Spleen (tissue), 11 donors: ENCODE data around the gene PDIA2. TPM values are rescaled to one million over a fixed set of nuclear protein-coding genes. Genes with fewer than 3 reads are reported as not detected.
"Not testable (repeated sequence)": the region's sequence is repeated elsewhere in the genome, so short reads cannot be mapped to it uniquely, and the experiment has no call there.

Experiments used
- DNase-seq: peaks from one replicate; pipeline ENCODE4 v3.0.0-alpha.2; 2020
- H3K27ac ChIP-seq, 8 donors: fragments of 200-600 bp; sonication (generic) in 7 of 8; 1 replicate in 4 of 8; 2 replicates in 4 of 8; pipeline versions ENCODE4 v1.5.0 to v1.8.0; 2016 to 2021; ENCODE audit warnings: inconsistent platforms in 4 of 8, mild to moderate bottlenecking in 4 of 8, moderate library complexity in 1 of 8
- H3K27me3 ChIP-seq, 7 donors: fragments of 200-600 bp; sonication (generic) in 6 of 7; replicated peaks in 1 of 7; 1 replicate in 4 of 7; 2 replicates in 3 of 7; pipeline versions ENCODE4 v1.5.0 to v1.8.0; 2016 to 2021; ENCODE audit warnings: inconsistent platforms in 3 of 7, mild to moderate bottlenecking in 1 of 7
- H3K36me3 ChIP-seq, 6 donors: fragments of 200-600 bp; sonication (generic) in 5 of 6; 1 replicate in 4 of 6; 2 replicates in 2 of 6; pipeline versions ENCODE4 v1.5.0 to v1.8.0; 2016 to 2021; ENCODE audit warnings: inconsistent platforms in 2 of 6
- H3K4me1 ChIP-seq, 6 donors: fragments of 200-600 bp; sonication (generic) in 5 of 6; 1 replicate in 3 of 6; 2 replicates in 3 of 6; pipeline versions ENCODE4 v1.5.0 to v1.8.0; 2016 to 2021; ENCODE audit warnings: inconsistent platforms in 3 of 6
- H3K4me3 ChIP-seq, 8 donors: fragments of 200-600 bp; sonication (generic) in 7 of 8; 1 replicate in 4 of 8; 2 replicates in 4 of 8; pipeline versions ENCODE4 v1.5.0 to v1.8.0; 2016 to 2021; ENCODE audit warnings: inconsistent platforms in 4 of 8, mild to moderate bottlenecking in 4 of 8, moderate library complexity in 2 of 8
- H3K9me3 ChIP-seq, 8 donors: fragments of 200-600 bp; sonication (generic) in 7 of 8; 1 replicate in 4 of 8; 2 replicates in 4 of 8; pipeline versions ENCODE4 v1.5.0 to v1.8.0; 2016 to 2021; ENCODE audit warnings: inconsistent platforms in 4 of 8
- POLR2A ChIP-seq, 3 donors: fragments of 450-650 bp; IDR thresholded peaks; one replicate each; pipeline ENCODE4 v1.5.1; 2017; ENCODE audit warnings: antibody characterized with exemption in 3 of 3, mild to moderate bottlenecking in 1 of 3
- POLR2AphosphoS5 ChIP-seq, 3 donors: sonication (generic); formaldehyde crosslinking; IDR thresholded peaks; one replicate each; pipeline ENCODE4 v1.5.1; 2017; ENCODE audit warnings: antibody characterized with exemption in 3 of 3
- WGBS, 5 donors: extraction: QIAGEN DNeasy Blood & Tissue Kit in 3 of 5; methylation state at CpG; one replicate each; pipeline versions ENCODE4 v1.1.5 to v1.1.7; 2013 to 2018; 5-methylcytosine and 5-hydroxymethylcytosine counted together
- intact Hi-C: fragments of 100-400 bp; cut with DNase I; formaldehyde crosslinking; loops from one replicate; pipeline ENCODE4 v1.15.0; 2023; ENCODE audit warnings: low total_unique reads
- polyA plus RNA-seq, 3 donors: library from polyadenylated mRNA; stranded (reverse); fragments of 200-250 nt; gene quantifications; one replicate each; pipeline ENCODE4 v1.2.1, GENCODE V29; 2013
- total RNA-seq, 7 donors: library from RNA; depleted of rRNA in 3 of 7; stranded (reverse); fragments of >200 nt in 3 of 7; fragmentation: NEBNext Ultra II Directional in 4 of 7; extraction: Animal tissue kit (Norgen Biotek cat#: 25700) in 4 of 7; gene quantifications; one replicate each; pipeline versions ENCODE4 v1.1.0 to v1.2.1, GENCODE V29; 2016 to 2021
- TF ChIP-seq, protein P1 (sequence below), 11 experiments: fragments of 200-600 bp in 7 of 11; fragments of 450-650 bp in 4 of 11; sonication (generic) in 4 of 11; IDR thresholded peaks in 8 of 11; conservative IDR thresholded peaks in 3 of 11; 1 replicate in 7 of 11; 2 replicates in 4 of 11; pipeline versions ENCODE4 v1.4.0 to v1.8.0; 2016 to 2021; ENCODE audit warnings: antibody characterized with exemption in 11 of 11, inconsistent platforms in 4 of 11, mild to moderate bottlenecking in 1 of 11
- donor health status: healthy with polysubstance abuse.
- donor health status: DM: no; HTN: no; CAD: no; lungs with moderate emphysema.
- donor health status: DM: no; HTN: no; CAD: no.
- donor health status: Bipolar disorder and iron deficiency.
- donor health status: healthy.
- donor health status: DM: no; HTN: no; CAD: no.
- donor health status: DM: yes; HTN: yes; CAD: no.

PDIA2 gene
- total and polyA plus RNA-seq, 10 donors, result 0.28 to 2.4 (median 0.89) TPM; not detected in 4

DNA sequence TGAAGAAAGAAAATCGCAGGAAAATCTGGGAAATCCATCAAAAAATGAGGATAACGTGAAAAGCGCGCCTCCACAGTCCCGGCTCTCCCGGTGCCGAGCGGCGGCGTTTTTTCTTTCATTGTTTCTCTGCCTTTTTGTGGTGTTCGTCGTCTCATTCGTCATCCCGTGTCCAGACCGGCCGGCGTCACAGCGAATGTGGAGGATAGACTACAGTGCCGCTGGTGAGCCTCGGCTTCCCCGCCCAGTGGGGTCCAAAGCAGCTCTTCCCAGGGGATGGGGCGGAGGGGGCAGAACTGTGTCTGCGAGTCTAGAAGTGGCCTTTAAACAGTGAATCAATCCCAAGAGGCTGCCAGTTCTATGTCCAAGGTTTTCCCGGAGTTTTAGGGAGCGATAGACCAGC is 28.5 kb upstream of the PDIA2 start:
- Histone ChIP-seq H3K4me1 (peaks cover 3 to 28% (median 21%) of the 10 kb centered on the region in 6 donors), H3K36me3 (peaks cover 3 to 74% (median 18%) of the 10 kb centered on the region in 6 donors), H3K27ac (no peak overlapping the region), H3K27me3 (no peaks in the 10 kb centered on the region), H3K9me3 (no peaks in the 10 kb centered on the region), H3K4me3 (no peak overlapping the region)
- 95 to 97% (median 96%) methylated on average over 25 of the region's 25 CpGs for WGBS, 5 donors
- TF ChIP-seq, protein P1, sequence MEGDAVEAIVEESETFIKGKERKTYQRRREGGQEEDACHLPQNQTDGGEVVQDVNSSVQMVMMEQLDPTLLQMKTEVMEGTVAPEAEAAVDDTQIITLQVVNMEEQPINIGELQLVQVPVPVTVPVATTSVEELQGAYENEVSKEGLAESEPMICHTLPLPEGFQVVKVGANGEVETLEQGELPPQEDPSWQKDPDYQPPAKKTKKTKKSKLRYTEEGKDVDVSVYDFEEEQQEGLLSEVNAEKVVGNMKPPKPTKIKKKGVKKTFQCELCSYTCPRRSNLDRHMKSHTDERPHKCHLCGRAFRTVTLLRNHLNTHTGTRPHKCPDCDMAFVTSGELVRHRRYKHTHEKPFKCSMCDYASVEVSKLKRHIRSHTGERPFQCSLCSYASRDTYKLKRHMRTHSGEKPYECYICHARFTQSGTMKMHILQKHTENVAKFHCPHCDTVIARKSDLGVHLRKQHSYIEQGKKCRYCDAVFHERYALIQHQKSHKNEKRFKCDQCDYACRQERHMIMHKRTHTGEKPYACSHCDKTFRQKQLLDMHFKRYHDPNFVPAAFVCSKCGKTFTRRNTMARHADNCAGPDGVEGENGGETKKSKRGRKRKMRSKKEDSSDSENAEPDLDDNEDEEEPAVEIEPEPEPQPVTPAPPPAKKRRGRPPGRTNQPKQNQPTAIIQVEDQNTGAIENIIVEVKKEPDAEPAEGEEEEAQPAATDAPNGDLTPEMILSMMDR (IDR thresholded peaks at IDR 0.05 in 8 of 11, conservative IDR thresholded peaks at IDR 0.05 in 3 of 11), result no peak
- TF ChIP-seq POLR2A (IDR thresholded peaks at IDR 0.05), result no peak
- TF ChIP-seq POLR2AphosphoS5 (IDR thresholded peaks at IDR 0.05), result no peak
- intact Hi-C loops, result no loop called here
- no peak for DNase-seq

- Histone ChIP-seq H3K27ac (no peak overlapping the region), H3K9me3 (no peaks in the 10 kb centered on the region), H3K4me1 (peaks cover 3 to 28% (median 21%) of the 10 kb centered on the region in 6 donors), H3K36me3 (peaks cover 0 to 74% (median 24%) of the 10 kb centered on the region in 6 donors), H3K27me3 (no peaks in the 10 kb centered on the region), H3K4me3 (no peak overlapping the region)
- intact Hi-C loops, result no loop called here
- 91 to 97% (median 94%) methylated on average over 6 of the region's 6 CpGs for WGBS, 5 donors
- no peak for TF ChIP-seq POLR2AphosphoS5 (IDR thresholded peaks at IDR 0.05)
- TF ChIP-seq POLR2A (IDR thresholded peaks at IDR 0.05), result no peak
- TF ChIP-seq, protein P1 (IDR thresholded peaks at IDR 0.05 in 8 of 11, conservative IDR thresholded peaks at IDR 0.05 in 3 of 11), result no peak
- no peak for DNase-seq
These were observed 27.8 kb upstream of the PDIA2 start for GRCh38 chr16:255183-255582.

DNA sequence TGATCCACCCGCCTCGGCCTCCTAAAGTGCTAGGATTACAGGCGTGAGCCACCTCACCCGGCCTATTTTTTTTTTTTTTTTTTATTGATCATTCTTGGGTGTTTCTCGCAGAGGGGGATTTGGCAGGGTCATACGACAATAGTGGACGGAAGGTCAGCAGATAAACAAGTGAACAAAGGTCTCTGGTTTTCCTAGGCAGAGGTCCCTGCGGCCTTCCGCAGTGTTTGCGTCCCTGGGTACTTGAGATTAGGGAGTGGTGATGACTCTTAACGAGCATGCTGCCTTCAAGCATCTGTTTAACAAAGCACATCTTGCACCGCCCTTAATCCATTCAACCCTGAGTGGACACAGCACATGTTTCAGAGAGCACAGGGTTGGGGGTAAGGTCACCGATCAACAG is 24.9 kb upstream of the PDIA2 start:
- H3K36me3 ChIP-seq, result peaks cover 0 to 91% (median 49%) of the 10 kb centered on the region in 6 donors
- DNase-seq, result not testable (repeated sequence)
- WGBS, 5 donors, result 92 to 97% (median 96%) methylated on average over 9 to 12 of the region's 13 CpGs

GRCh38 chr16:259226-259625 is 23.7 kb upstream of the PDIA2 start:
- Histone ChIP-seq H3K36me3 (peaks cover 0 to 96% (median 58%) of the 10 kb centered on the region in 6 donors), H3K27ac (no peak overlapping the region), H3K4me1 (peaks cover 0 to under 1% (median 0%) of the 10 kb centered on the region in 6 donors), H3K9me3 (no peaks in the 10 kb centered on the region), H3K27me3 (no peaks in the 10 kb centered on the region), H3K4me3 (no peak overlapping the region)
- no peak for DNase-seq
- intact Hi-C loops, result no loop called here
- WGBS, 5 donors, result 64 to 83% (median 69%) methylated on average over 10 of the region's 10 CpGs
- TF ChIP-seq POLR2A (IDR thresholded peaks at IDR 0.05) (no peak), POLR2AphosphoS5 (IDR thresholded peaks at IDR 0.05) (no peak)
- TF ChIP-seq, protein P1 (IDR thresholded peaks at IDR 0.05 in 8 of 11, conservative IDR thresholded peaks at IDR 0.05 in 3 of 11), result no peak

More for the DNA sequence above, 24.9 kb upstream of the PDIA2 start:
- H3K27ac ChIP-seq, H3K27me3 ChIP-seq, H3K4me3 ChIP-seq, intact Hi-C loops, H3K9me3 ChIP-seq: not testable (repeated sequence)
- H3K4me1 ChIP-seq, result peaks cover 0 to 12% (median 7%) of the 10 kb centered on the region in 6 donors

GRCh38 chr16:259814-260253 is 23.1 kb upstream of the PDIA2 start:
- DNase-seq, result no peak
- H3K36me3 ChIP-seq, result peaks cover 0 to 96% (median 60%) of the 10 kb centered on the region in 6 donors
- WGBS, 5 donors, result 84 to 93% (median 89%) methylated on average over 10 to 13 of the region's 13 CpGs

More at GRCh38 chr16:259814-260253, 23.1 kb upstream of the PDIA2 start:
- Histone ChIP-seq H3K9me3 (no peaks in the 10 kb centered on the region), H3K4me3 (no peak overlapping the region), H3K4me1 (no peaks in the 10 kb centered on the region), H3K27me3 (no peaks in the 10 kb centered on the region), H3K27ac (no peak overlapping the region)
- TF ChIP-seq POLR2AphosphoS5 (IDR thresholded peaks at IDR 0.05) (peak in 1 of 3 donors; percentile 21), POLR2A (IDR thresholded peaks at IDR 0.05) (no peak)
- TF ChIP-seq, protein P1 (IDR thresholded peaks at IDR 0.05 in 8 of 11, conservative IDR thresholded peaks at IDR 0.05 in 3 of 11), result no peak
- intact Hi-C loops, result no loop called here
